B cell (primary cell): ENCODE results near the gene GUCA1C. TPM values are rescaled to one million over a fixed set of nuclear protein-coding genes. Genes with fewer than 3 reads are reported as not detected.

Experiments used
- ATAC-seq: fragments of 200-7000 bp; cut with Tn5 transposase; one replicate; pipeline ENCODE4 v1.10.0; 2021; ENCODE audit warnings: low read depth, mild to moderate bottlenecking, moderate number of reproducible peaks, moderate library complexity
- CTCF ChIA-PET: fragments of 350-600 bp; sonication (Branson Sonifier 250); formaldehyde crosslinking; loops from one replicate; lab custom pipeline; 2021; ENCODE audit warnings: antibody characterized with exemption, inconsistent platforms; lab: Charles Lee
- POLR2A ChIA-PET: fragments of 350-600 bp; sonication (Branson Sonifier 250); formaldehyde crosslinking; loops from one replicate; lab custom pipeline; 2021; ENCODE audit warnings: antibody characterized with exemption; lab: Charles Lee
- DNase-seq: peaks from one replicate; pipeline ENCODE4 v3.0.0; 2013
- H2AFZ ChIP-seq: 2 replicates; pipeline ENCODE4 v1.6.1; 2012; ENCODE audit warnings: mild to moderate bottlenecking, low read depth, low read length; ENCODE audit not compliant: insufficient read depth, poor library complexity, severe bottlenecking
- H3K27ac ChIP-seq, 2 donors: 1 replicate in 1 of 2; 2 replicates in 1 of 2; pipeline ENCODE4 v1.5.1; 2012 to 2013; ENCODE audit warnings: low read length in 2 of 2, mild to moderate bottlenecking in 2 of 2, moderate library complexity in 1 of 2
- H3K27me3 ChIP-seq, 4 experiments: fragments of 200-600 bp in 1 of 4; sonication (generic) in 1 of 4; replicated peaks in 1 of 4; 1 replicate in 2 of 4; 2 replicates in 2 of 4; pipeline versions ENCODE4 v1.6.1 to v1.7.0; 2013 to 2016; ENCODE audit warnings: low read length in 3 of 4, mild to moderate bottlenecking in 2 of 4, mixed read lengths in 1 of 4, moderate library complexity in 1 of 4; ENCODE audit not compliant: insufficient read depth in 4 of 4, control insufficient read depth in 3 of 4; ENCODE audit errors: control extremely low read depth in 1 of 4
- H3K36me3 ChIP-seq, 2 experiments: replicated peaks in 1 of 2; 1 replicate in 1 of 2; 2 replicates in 1 of 2; pipeline versions ENCODE4 v1.6.1 to v1.7.1; 2013; ENCODE audit warnings: low read length in 1 of 2; ENCODE audit not compliant: insufficient read depth in 2 of 2, control insufficient read depth in 1 of 2; ENCODE audit errors: control extremely low read depth in 1 of 2, extremely low read depth in 1 of 2
- H3K4me1 ChIP-seq, 2 donors: fragments of 200-600 bp in 1 of 2; sonication (generic) in 1 of 2; 1 replicate in 1 of 2; 2 replicates in 1 of 2; pipeline versions ENCODE4 v1.5.1 to v1.6.1; 2013 to 2017; ENCODE audit warnings: low read length in 2 of 2; ENCODE audit not compliant: control insufficient read depth in 2 of 2, insufficient read depth in 2 of 2
- H3K4me2 ChIP-seq: replicated peaks from 2 replicates; pipeline ENCODE3; 2012; ENCODE audit warnings: mild to moderate bottlenecking, low read depth, low read length; ENCODE audit not compliant: poor library complexity, severe bottlenecking
- H3K4me3 ChIP-seq, 5 experiments: fragments of 200-600 bp in 1 of 5; sonication (generic) in 1 of 5; 1 replicate in 3 of 5; 2 replicates in 2 of 5; pipeline versions ENCODE4 v1.5.1 to v1.7.0; 2011 to 2016; ENCODE audit warnings: low read length in 4 of 5, mild to moderate bottlenecking in 4 of 5, low read depth in 2 of 5, control low read depth in 1 of 5, moderate library complexity in 1 of 5; ENCODE audit not compliant: insufficient read depth in 1 of 5; ENCODE audit errors: control extremely low read depth in 1 of 5, extremely low read depth in 1 of 5
- H3K79me2 ChIP-seq: fragments of 200-600 bp; sonication (generic); one replicate; pipeline ENCODE4 v1.6.0; 2016; ENCODE audit warnings: low read length; ENCODE audit not compliant: control insufficient read depth, insufficient read depth
- H3K9ac ChIP-seq: fragments of 200-600 bp; sonication (generic); 2 replicates; pipeline ENCODE4 v1.6.1; 2017; ENCODE audit warnings: mild to moderate bottlenecking, low read length, moderate library complexity
- H3K9me3 ChIP-seq, 3 donors: one replicate each; pipeline versions ENCODE4 v1.6.1 to v1.7.1; 2013; ENCODE audit warnings: low read length in 2 of 3; ENCODE audit not compliant: control insufficient read depth in 2 of 3, insufficient read depth in 1 of 3; ENCODE audit errors: control extremely low read depth in 1 of 3
- H4K20me1 ChIP-seq: 2 replicates; pipeline ENCODE4 v1.6.0; 2012; ENCODE audit warnings: mild to moderate bottlenecking, low read length; ENCODE audit not compliant: insufficient read depth, control insufficient read depth, poor library complexity, severe bottlenecking
- H3K27ac Mint-ChIP-seq: one replicate; pipeline ENCODE4 v1.8.0; 2021; ENCODE audit warnings: mixed read lengths
- H3K27me3 Mint-ChIP-seq: one replicate; pipeline ENCODE4 v1.8.0; 2021; ENCODE audit warnings: mixed read lengths
- H3K4me1 Mint-ChIP-seq: one replicate; pipeline ENCODE4 v1.8.0; 2021; ENCODE audit warnings: mixed read lengths
- H3K4me3 Mint-ChIP-seq: one replicate; pipeline ENCODE4 v1.8.0; 2021; ENCODE audit warnings: mixed read lengths
- H3K9me3 Mint-ChIP-seq: one replicate; pipeline ENCODE4 v1.8.0; 2022; ENCODE audit warnings: mixed read lengths; ENCODE audit not compliant: insufficient read depth
- CTCF ChIP-seq: fragments of 200-600 bp; IDR thresholded peaks from one replicate; pipeline ENCODE4 v1.8.0; 2022; ENCODE audit warnings: antibody characterized with exemption, mild to moderate bottlenecking
- EZH2 ChIP-seq: IDR thresholded peaks from 2 replicates; pipeline ENCODE4 v1.6.1; 2012; ENCODE audit warnings: borderline replicate concordance, low read depth, mild to moderate bottlenecking, moderate library complexity, low read length; ENCODE audit not compliant: insufficient read depth, poor library complexity, severe bottlenecking
- WGBS: methylation state at CpG from one replicate; pipeline ENCODE4 v1.1.5; 2013; ENCODE audit warnings: missing lambda C conversion rate; ENCODE audit not compliant: insufficient coverage; 5-methylcytosine and 5-hydroxymethylcytosine counted together
- intact Hi-C: fragments of 100-400 bp; cut with micrococcal nuclease; formaldehyde crosslinking; loops from one replicate; pipeline ENCODE4 v1.10.0; 2022
- polyA plus RNA-seq: library from polyadenylated mRNA; depleted of rRNA; stranded (reverse); fragments of >200 nt; gene quantifications from 2 replicates; pipeline ENCODE4 v1.2.3, GENCODE V29; 2012
- total RNA-seq, 2 donors: library from RNA; stranded (reverse); fragments of 120-200 nt in 1 of 2; gene quantifications; 1 replicate in 1 of 2; 2 replicates in 1 of 2; pipeline versions ENCODE4 v1.2.3 to v1.2.4, GENCODE V29; 2013 to 2022

The GUCA1C gene
- total and polyA plus RNA-seq, 2 donors (not counting 1 experiment from before 2014, with no cell fraction given) = not detected

- Mint-ChIP-seq H3K27ac (no peak overlapping the region), H3K27me3 (no peaks in the 10 kb centered on the region), H3K9me3 (no peaks in the 10 kb centered on the region), H3K4me3 (no peak overlapping the region), H3K4me1 (no peaks in the 10 kb centered on the region)
- Histone ChIP-seq H3K27ac (no peak overlapping the region), H3K4me3 (no peak overlapping the region), H3K4me2 (no peak overlapping the region), H2AFZ (no peak overlapping the region), H3K79me2 (no peaks in the 10 kb centered on the region), H4K20me1 (no peaks in the 10 kb centered on the region), H3K27me3 (peaks cover 0 to 3% (median 0%) of the 10 kb centered on the region in 4 experiments), H3K4me1 (no peaks in the 10 kb centered on the region), H3K9me3 (no peaks in the 10 kb centered on the region), H3K9ac (no peak overlapping the region), H3K36me3 (no peaks in the 10 kb centered on the region)
- TF ChIP-seq CTCF = no peak
- no peak for TF ChIP-seq EZH2
- WGBS = no CpG with 5 or more reads among the region's 2 CpGs
- no peak for ATAC-seq
- POLR2A ChIA-PET = no interaction called here
- CTCF ChIA-PET = interaction anchor here (0.7 kb wide), 1 partner anchor 43 kb away, joined by 3 read pairs; no protein-coding TSS in a partner anchor
- DNase-seq = no peak
- intact Hi-C loops = no loop called here
Measured at GRCh38 chr3:108887777-108888176, 65.9 kb downstream of the GUCA1C start.

- POLR2A ChIA-PET = no interaction called here
Measured at GRCh38 chr3:108887121-108887520, 66.6 kb downstream of the GUCA1C start.

More at GRCh38 chr3:108887121-108887520, 66.6 kb downstream of the GUCA1C start:
- ATAC-seq (no peak), DNase-seq (no peak)
- no peaks in the 10 kb centered on the region for H3K9me3 ChIP-seq
- H3K4me3 ChIP-seq = no peak overlapping the region
- WGBS = 100% methylated on average over 3 of the region's 4 CpGs
- H3K79me2 ChIP-seq = no peaks in the 10 kb centered on the region
- H3K27me3 Mint-ChIP-seq = no peaks in the 10 kb centered on the region
- H3K4me3 Mint-ChIP-seq = no peak overlapping the region
- H3K36me3 ChIP-seq = no peaks in the 10 kb centered on the region
- H3K4me2 ChIP-seq = no peak overlapping the region
- H3K4me1 Mint-ChIP-seq = no peaks in the 10 kb centered on the region
- no peak overlapping the region for H3K27ac ChIP-seq
- TF ChIP-seq CTCF (no peak), EZH2 (no peak)
- H3K27me3 ChIP-seq = peaks cover 0 to 3% (median 0%) of the 10 kb centered on the region in 4 experiments
- CTCF ChIA-PET = no interaction called here
- H4K20me1 ChIP-seq = no peaks in the 10 kb centered on the region
- H3K27ac Mint-ChIP-seq = no peak overlapping the region
- no peaks in the 10 kb centered on the region for H3K4me1 ChIP-seq
- H2AFZ ChIP-seq = no peak overlapping the region
- H3K9ac ChIP-seq = no peak overlapping the region
- no peaks in the 10 kb centered on the region for H3K9me3 Mint-ChIP-seq
- intact Hi-C loops = no loop called here
